Thyroid gland (tissue), 4 donors: Measurements from ENCODE around the gene C1orf35.

Experiments
- CTCF ChIP-seq, 6 experiments: fragments of 200-600 bp in 3 of 6; fragments of 450-650 bp in 3 of 6; sonication (generic) in 3 of 6; IDR thresholded peaks; one replicate each; pipeline ENCODE4 v1.5.1; 2016 to 2019; ENCODE audit warnings: antibody characterized with exemption in 6 of 6, mild to moderate bottlenecking in 2 of 6, inconsistent platforms in 1 of 6, moderate library complexity in 1 of 6
- POLR2A ChIP-seq, 2 donors: fragments of 450-650 bp; IDR thresholded peaks; one replicate each; pipeline ENCODE4 v1.6.1; 2017; ENCODE audit warnings: antibody characterized with exemption in 2 of 2, mild to moderate bottlenecking in 2 of 2, moderate library complexity in 1 of 2

DNA sequence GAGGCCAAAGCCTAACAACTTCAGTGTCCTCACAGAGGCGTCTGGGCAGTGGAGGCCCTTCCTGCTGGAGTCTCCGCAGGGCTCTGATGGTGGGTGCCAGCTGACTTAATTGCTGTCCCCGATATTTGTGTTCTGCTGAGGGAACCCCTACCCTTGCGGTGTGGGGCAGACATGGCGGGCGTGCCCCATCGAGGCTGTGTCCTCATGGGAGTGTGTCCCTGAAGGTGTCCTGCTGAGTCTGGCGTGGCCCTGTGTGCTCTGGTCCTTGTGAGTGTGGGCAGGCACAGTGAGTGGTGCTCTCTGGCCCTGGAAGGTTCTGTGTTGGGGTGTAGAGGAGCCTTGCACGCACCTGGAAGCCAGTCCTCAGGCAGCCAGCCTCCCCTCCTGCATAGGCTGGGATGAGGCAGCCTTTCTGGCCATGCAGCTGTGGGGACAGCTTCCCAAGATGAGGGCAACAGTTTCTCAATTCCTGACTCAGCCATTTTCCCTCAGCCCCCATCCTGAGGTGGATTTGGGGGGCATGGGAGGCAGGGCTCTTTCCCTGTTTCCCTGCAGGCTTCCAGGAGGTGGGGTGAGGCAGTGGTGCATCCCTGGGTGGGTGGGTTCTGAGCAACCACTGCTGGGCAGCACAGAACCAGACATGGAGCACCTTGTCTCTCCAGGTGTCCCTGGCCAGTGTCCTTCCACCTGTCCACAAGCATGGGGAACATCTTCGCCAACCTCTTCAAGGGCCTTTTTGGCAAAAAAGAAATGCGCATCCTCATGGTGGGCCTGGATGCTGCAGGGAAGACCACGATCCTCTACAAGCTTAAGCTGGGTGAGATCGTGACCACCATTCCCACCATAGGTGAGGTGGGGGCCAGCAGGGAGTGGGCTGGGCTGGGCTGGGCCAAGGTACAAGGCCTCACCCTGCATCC lies 6.5 kb downstream of the C1orf35 start:
- TF ChIP-seq CTCF (IDR thresholded peaks at IDR 0.05): no peak
- TF ChIP-seq POLR2A (IDR thresholded peaks at IDR 0.05): no peak
